HG02970 (cell line): ENCODE measurements around the gene PODNL1.
"Not testable (repeated sequence)": the region's sequence is repeated elsewhere in the genome, so short reads cannot be mapped to it uniquely, and the experiment has no call there.

Experiments
- ATAC-seq: cut with Tn5 transposase; IDR thresholded peaks from one replicate; pipeline ENCODE4 v1.9.1; 2021; ENCODE audit warnings: mild to moderate bottlenecking, moderate library complexity, moderate number of reproducible peaks; ENCODE audit not compliant: unreplicated experiment, low FRiP score

The PODNL1 gene

DNA sequence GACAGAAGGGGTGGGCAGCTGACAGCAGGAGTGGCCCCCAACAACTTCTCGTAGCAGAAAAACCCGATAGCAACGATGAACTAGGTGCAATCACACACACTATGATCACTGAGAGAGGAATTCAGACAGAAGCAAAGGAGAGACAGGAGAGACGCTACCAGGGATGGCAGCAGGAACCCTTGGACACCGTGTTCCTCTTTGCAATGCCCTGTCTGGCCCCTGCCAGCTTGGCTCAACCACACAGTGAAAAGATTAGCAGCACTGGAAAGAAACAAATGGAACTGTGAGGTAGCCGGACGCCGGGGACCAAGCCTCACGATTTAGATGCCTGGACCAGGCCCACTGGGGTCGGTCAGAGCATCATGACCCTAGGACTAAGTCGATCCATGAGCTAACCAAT lies 37.7 kb upstream of the PODNL1 start:
- ATAC-seq: no peak

DNA sequence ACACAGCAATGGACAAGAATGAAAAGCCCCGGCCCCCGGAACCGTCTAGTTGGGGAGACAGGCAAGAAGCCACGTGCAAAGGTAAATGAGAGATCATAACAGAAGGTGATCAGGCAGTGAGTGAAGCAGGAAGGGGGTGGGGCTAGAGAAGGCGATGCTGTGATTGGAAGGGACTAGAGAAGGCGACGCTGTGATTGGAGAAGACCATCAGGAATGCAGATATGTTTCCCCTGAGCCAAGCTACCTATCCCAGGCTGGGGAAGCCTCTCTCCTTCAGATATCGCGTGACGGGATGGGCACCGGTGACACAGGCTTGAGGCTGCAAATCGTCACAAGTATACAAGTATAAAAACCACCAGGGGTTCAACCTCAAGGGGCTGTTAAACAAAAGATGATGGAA lies 35.9 kb upstream of the PODNL1 start:
- ATAC-seq: no peak

DNA sequence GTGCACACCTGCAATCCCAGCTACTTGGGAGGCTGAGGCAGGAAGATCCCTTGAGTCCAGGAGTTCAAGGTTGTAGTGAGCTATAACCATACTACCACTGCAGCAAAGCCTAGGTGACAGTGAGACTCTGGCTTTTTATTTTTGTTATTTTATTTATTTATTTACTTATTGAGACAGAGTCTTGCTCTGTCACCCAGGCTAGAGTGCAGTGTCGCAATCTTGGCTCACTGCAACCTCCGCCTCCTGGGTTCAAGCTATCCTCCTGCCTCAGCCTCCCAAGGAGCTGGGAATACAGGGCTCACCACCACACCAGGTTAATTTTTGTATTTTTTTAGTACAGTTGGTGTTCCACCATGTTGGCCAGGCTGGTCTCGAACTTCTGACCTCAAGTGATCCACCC lies 35.3 kb upstream of the PODNL1 start:
- not testable (repeated sequence) for ATAC-seq

DNA sequence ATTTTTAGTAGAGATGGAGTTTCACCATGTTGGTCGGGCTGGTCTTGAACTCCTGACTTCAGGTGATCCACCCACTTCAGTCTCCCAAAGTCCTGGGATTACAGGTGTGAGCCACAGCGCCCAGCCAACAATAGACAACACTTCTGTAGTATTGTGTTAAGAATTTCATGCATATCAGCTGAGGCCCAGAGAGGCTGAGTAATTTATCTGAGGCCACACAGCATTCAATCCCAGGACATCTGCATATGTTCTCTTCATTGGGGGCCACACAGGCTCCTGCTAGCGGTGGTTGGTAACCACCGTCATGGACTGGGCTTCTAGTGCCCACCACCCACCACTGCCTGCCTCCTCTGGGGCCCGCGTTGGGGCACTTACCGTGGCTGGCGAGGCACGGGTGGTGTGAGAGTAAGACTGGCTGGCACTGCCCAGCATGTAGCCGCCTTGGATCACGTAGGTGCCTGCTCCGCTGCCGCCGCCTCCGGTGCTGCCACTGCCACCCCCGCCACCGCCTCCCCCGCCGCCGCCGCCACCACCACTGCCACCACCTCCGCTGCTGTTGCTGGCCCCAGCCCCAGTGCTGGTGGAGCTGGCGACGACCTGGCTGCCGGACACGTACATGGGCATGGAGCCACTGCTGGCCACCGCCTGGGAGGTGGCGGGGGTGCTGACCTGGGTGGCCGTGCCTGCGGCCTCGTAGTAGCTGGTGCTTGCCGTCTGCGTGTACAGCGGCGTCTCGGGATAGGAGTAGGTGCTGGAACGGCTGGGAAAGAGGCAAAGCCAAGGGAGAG lies 34.3 kb upstream of the PODNL1 start:
- ATAC-seq: no peak

DNA sequence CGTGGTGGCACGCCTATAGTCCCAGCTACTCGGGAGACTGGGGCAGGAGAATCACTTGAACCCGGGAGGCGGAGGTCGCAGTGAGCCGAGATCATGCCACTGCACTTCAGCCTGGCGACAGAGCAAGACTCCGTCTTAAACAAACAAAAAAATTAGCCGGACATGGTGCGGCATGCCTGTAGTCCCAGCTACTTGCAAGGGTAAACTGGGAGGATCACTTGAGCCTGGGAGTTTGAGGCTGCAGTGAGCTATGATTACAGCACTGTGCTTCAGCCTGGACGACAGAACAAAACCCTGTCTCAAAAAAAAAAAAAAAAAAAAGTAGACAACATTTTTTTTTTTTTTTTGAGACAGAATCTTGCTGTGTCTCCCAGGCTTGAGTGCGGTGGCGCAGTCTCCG lies 33.7 kb upstream of the PODNL1 start:
- not testable (repeated sequence) for ATAC-seq

DNA sequence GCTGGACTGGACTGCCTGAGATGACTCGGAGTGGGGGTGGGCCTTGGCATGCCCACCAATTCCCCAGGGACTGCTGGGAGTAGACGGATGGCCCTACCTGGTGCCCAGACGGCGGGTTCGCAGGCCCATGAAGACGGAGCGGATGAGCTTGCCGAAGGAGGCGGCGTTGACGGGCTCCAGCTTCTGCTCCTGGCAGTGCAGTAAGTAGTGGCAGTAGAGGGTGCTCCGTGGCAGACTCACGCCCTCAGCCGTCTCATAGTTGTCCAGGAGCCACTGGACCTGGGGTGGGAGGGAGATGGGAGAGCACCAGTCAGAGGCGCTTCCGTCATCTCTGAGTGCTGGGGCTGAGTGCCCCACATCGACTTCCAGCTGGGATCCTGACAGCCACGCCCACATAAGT lies 31.7 kb upstream of the PODNL1 start:
- no peak for ATAC-seq

DNA sequence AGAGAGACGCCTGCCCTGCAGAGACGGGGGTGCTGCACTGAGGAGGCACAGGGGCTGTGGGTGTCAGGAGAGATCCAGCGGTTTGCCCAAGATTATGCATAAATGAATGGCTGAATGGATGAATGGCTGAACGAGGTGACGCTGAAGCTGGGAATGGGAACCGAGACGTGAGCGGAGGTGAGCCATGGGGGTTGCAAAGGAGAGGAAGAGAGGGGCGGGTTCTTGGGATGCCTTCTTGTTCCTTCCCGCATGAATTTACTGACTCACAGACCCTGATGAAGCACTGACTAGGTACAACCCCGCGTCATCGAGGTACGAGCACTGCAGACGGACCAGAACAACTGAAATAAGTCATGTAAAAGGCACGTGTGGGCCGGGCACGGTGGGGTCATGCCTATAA lies 30.8 kb upstream of the PODNL1 start:
- no peak for ATAC-seq

DNA sequence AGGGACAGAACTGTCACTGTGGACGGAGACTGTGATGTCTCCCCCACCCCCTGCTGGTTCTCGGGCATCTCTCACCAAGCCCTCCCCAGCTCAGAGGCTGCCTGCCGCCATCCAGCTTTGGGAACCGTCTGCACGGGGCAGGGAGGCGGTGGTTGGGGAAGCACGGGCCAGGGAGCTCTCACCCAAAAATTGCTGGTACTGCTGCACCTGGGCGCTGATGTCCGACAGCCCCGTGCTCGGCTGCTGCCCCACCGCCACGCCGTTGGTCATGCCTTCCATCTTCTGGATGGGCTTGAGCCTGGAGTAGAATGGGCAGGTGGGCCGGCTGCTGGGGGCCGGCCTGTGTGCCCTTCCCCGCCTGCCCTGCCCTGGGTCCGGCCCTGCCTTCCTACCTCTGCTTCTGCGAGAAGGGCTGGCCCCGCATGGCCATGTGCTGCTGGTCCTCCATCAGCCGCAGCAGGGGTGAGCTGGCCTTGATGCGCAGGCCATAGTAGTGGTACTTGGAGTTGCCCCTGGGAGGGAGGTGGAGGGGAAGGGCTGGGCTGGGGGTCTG lies 30.2 kb upstream of the PODNL1 start:
- no peak for ATAC-seq

DNA sequence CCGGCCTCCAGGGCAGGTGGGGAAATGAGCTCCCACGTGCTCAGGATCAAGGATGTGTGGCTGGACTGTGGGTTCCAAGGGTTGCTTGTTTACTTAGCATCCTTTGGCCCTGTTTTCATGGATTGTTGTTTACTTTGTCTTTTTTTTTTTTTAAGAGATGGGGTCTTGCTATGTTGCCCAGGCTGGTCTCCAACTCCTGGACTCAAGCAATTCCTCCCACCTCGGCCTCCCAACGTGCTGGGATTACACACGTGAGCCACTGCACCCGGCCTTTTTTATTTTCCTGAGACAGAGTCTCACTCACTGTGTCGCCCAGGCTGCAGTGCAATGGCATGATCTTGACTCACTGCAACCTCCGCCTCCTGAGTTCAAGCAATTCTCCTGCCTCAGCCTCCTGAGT lies 29.0 kb upstream of the PODNL1 start:
- not testable (repeated sequence) for ATAC-seq

DNA sequence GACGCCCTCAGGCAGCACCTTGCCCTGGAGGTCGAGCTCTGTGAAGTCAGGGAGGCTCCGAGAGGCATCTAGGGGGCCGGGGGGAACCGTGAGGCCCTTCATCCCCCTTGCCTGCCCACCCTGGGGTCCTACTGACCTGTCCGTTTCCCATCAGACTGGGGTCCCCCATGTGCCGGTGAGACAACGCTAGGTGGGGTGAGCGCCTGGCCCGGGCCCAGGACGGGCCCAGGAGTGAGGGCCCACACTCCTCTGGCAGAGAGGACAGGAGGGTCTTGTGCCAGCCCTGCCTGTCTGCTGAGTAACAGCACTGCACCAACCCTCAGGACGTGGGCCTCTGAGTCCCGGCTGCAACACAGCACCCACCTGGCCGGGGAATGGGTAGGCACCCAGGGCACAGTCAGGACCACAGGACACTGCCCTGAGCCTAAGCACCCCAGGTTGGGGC lies 28.5 kb upstream of the PODNL1 start:
- no peak for ATAC-seq

DNA sequence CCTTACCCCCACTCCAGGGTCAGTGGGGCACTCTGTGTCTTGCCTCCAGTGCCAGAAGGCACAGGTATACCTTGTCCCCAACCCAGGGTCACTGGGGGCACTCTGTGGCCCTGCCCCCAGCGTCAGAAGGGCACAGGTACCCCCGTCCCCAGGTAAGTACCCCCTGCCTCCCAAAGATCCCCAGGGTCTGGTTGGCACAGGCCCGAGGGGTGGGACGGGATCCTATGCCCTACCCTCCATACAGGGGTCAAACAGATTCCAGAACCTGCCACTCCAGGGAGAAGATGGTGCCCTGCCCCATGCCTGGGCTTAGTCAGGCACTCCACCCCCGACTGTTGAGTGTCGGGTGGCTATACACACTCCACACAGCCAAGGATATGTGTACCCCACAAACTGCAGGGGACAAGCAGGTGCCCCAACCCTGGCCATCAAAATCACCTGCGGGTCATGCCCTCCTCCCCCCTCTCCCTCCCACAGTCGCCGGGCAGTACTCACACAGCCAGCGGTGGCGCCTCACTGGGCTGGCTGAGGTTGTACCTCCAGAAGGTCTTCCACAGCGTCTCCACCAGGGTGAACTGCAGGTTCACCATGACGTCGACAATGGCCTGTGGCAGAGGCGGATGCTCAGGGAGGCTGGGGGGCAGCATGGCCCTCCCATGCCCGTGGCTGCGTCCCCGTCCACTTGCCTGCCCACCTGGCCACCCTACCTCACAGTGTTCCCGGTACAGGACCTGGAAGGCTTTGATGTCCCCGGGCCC lies 27.9 kb upstream of the PODNL1 start:
- ATAC-seq: no peak

DNA sequence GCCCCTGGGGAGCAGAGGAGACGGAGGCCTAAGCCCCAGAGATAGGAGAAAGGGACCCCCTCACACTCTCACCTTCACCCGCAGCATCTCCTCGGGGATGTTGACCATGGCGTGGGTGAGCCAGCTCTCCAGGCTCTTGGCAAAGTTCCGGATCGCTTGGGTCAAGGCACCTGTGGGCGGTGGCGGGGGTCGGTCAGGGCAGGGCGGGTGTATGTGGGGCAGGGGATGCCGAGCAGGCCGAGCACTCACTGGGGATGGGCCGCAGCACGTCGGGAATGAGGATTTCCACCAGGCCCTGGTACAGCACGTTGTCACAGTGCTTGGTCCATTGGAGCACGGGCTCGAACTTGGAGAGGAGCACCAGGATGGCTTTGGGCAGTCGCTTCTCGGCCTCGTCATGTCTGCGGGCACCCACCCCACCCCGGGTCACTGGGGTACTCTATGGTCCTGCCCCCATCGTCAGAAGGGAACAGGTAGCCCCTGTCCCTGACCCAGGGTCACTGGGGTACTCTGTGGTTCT lies 27.2 kb upstream of the PODNL1 start:
- ATAC-seq: no peak

DNA sequence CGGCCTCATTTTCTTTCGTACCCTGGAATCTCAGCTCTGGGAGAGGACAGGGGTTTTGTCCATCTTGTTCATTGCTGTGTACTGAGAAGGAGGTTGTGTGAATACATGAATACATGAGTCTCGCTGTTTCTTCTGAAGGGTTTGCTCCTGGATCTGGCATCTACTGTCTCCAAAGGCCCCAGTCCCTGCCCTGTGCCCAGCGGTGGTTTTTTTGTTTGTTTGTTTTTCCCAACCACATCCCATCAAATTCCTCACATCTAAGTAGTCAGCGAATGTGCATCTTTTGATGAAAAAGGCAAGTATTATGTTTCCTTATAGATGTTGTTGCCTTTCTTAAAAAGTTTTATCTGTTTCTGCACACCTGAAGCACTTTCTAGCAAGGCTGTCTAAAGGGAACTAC lies 26.6 kb upstream of the PODNL1 start:
- no peak for ATAC-seq

DNA sequence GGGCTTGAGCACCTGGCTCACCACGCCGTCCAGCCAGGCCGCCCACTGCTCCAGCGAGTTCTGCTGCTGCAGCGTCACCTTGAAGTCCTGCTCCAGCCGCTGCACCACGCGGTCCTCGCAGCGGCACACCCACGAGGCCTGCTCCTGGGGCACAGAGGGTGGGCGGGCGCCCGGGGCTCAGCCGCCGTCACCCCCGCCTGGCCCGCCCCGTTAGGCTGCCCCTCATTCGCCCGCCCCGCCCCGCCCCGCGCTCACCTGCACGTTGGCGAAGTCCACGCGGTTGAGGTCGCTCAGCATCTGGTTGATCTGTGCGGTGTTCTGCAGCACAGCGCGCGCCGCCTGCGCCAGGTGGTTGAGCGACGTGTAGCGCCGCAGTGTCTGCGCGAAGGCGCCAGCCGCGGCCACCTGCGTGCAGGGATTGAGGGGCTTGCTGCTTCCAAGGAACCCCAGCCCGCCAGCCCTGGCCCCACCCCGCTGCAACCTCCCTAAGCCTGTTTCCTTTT lies 25.4 kb upstream of the PODNL1 start:
- ATAC-seq: no peak

DNA sequence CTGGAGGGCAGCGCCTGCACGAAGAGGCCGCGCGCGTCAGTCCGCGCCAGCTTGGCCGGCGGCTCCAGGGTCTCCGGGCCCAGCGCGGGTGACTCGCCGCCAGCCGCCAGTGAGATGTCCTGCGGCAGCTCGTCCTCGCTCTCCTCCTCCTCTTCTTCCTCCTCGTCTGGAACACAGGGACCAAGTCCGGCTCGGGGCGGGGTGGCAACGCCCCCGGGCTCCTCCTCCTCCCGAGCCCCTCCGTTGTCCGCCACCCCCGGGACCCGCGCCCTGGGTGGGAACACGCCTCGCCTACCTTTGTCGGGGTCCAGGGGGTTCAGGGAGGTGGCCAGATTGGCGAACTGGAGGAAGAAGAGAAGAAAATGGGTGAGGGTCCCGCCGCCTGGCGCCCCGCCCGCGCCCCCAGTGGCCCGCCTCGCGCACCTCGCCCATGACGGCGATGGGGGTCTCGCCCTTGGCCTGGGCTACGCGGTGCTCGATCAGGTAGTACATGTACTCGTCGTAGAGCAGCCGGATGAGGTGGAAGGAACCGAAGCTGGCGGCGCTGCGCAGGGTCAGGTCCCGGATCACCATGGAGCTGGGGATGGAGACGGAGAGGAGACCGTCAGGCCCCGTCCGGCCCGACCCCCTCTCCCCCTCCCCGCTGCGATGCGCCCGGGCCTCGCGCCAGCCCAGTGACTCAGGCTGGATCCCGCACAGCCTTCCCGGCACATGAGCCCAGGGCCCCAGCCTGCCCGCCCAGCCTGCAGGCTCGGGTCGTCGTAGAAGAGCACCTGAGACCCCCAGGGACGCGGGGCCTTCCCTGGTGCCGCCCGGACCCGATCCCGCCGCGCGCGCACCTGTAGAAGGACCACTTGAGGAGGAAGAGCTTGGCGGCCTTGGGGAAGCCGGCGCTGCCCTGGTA lies 24.7 kb upstream of the PODNL1 start:
- no peak for ATAC-seq

DNA sequence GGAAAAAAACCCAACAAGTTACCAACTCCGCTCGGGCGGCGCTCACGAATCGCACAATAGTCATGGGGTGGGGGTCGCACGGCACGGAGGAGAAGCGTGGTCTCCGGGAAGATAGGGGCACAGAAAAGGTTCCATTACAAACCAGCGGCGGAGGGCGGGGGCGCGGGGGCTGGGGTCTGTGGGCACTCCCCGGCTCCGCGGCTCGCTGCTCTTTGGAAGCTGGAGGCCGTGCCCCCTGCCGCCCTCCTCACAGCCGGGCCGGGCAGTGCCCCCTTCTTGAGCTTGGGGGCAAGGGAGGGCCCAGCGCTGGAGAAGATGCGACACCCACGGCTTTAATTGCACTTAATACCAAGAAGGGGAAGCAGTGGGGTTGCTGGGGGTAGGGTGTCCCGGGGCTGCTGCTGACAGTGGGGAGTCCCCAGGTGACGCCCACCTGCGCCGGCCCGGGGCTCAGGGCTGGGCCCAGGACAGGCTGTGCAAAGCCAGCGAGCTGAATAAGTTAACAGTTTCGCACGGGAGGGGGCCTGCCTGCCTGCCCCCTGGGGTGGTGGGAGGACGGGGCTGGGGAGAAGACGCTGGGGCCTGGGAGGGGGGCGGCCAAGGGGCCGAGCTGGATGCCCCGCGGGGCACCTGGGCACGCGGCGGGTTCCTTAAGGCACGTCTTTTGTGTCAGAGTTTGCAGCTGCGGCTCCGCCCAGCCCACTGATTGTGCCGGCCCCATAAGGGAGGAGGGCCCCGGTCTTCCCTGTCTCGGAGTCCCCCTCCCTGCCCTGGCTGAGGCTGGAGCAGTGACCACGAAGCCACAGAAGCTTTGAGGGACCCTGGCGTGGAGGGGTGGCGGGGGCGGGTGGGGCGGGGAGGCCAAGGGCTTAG lies 23.8 kb upstream of the PODNL1 start:
- ATAC-seq: no peak

DNA sequence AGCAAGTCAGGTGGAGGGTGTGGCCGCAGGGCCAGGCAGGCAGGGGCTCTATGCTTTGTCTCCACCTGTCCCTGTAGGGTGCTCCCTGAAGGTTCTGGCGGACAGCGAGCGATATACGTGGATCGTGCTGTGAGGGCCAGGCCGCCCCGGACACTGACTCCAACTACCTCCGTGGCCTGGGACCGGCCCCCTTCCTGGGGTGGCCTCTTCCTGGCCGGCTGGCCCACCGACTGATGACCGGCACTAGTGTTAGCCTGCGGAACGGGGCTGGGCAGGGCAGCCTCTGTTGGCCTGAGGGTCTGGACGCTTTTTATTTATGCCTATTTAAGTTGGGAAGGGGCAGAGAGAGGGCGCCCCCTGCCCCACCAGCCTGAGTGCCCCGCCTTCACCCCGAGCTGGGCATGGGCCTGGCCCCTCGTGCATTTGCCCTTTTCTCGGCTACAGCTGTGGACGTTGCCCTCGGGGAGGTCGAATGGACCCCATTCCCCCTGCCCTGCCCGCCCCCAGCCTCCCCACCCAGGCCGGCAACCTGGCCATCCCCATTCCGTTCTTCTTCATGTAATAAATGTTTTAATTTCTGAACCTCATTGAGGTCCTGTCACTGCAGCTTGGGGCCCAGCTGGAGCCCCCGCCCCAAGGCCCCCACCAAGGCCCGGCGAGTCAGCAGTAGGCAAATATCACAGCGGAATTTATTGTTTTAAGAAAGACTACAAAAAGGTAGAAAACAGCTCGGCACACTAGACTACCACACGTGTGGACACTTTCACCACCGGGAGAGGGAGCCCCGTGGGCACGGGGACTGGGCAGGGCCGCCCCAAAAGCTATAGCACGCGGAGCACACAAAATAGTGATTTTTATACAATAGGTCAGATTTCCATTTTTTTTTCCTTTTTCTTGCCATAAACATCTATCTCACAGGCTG lies 22.9 kb upstream of the PODNL1 start:
- ATAC-seq: no peak
